NK-92 (cell line): Measurements from ENCODE around the gene ALDH3B1.

Experiments used
- DNase-seq: peaks from one replicate; lab custom pipeline; 2025; ENCODE audit not compliant: unreplicated experiment; lab: John Stamatoyannopoulos, UW

Gene ALDH3B1

GRCh38 chr11:67997475-67997921 lies 12.6 kb upstream of the ALDH3B1 start:
- no peak for DNase-seq

GRCh38 chr11:67998150-67999045 lies 11.7 kb upstream of the ALDH3B1 start:
- no peak for DNase-seq

- no peak for DNase-seq
Observed at GRCh38 chr11:67999201-67999629, 10.9 kb upstream of the ALDH3B1 start.

GRCh38 chr11:67999704-68000103 lies 10.4 kb upstream of the ALDH3B1 start:
- no peak for DNase-seq

GRCh38 chr11:68002575-68002937 lies 7.6 kb upstream of the ALDH3B1 start:
- DNase-seq, result no peak

GRCh38 chr11:68002938-68003845 lies 6.9 kb upstream of the ALDH3B1 start:
- DNase-seq, result no peak

GRCh38 chr11:68003846-68004550 lies 6.1 kb upstream of the ALDH3B1 start, which contains the start of gene UNC93B1:
Gene UNC93B1, minus strand, starts transcription at chr11:68004097. Its CDS starts 54 bp downstream, at chr11:68004043.
- no peak for DNase-seq

- no peak for DNase-seq
Observed at GRCh38 chr11:68004551-68005335, 5.4 kb upstream of the ALDH3B1 start.

- DNase-seq, result no peak
Observed at GRCh38 chr11:68006606-68007166, 3.4 kb upstream of the ALDH3B1 start.

- DNase-seq, result no peak
Observed at GRCh38 chr11:68007498-68008380, 2.4 kb upstream of the ALDH3B1 start.

- no peak for DNase-seq
Observed at GRCh38 chr11:68008381-68009337, 1.5 kb upstream of the ALDH3B1 start.

- no peak for DNase-seq
Observed at GRCh38 chr11:68009391-68010089, 587 bp upstream of the ALDH3B1 start.

- no peak for DNase-seq
Observed at GRCh38 chr11:68011051-68011943, 1.2 kb downstream of the ALDH3B1 start.

GRCh38 chr11:68012044-68012842 lies 2.1 kb downstream of the ALDH3B1 start:
- DNase-seq, result no peak

GRCh38 chr11:68012843-68013610 lies 2.9 kb downstream of the ALDH3B1 start:
- no peak for DNase-seq
